Endothelial cell of umbilical vein (primary cell): ENCODE data around the gene SDCCAG8. TPM values are rescaled to one million over a fixed set of nuclear protein-coding genes. Genes with fewer than 3 reads are reported as not detected.

Source experiments
- BruUV-seq: library from RNA; stranded (reverse); fragments of 400-500 nt; replicated peaks from 2 replicates; lab custom pipeline; 2021; lab: Mats Ljungman, UMichigan
- CTCF ChIA-PET: fragments of 300-600, 350-600 bp; sonication (Branson Sonifier 250); formaldehyde crosslinking; loops from one replicate; lab custom pipeline; 2021; ENCODE audit warnings: antibody characterized with exemption, inconsistent platforms; lab: Charles Lee
- POLR2A ChIA-PET: fragments of 300-600, 350-600 bp; sonication (Branson Sonifier 250); formaldehyde crosslinking; loops from one replicate; lab custom pipeline; 2021; ENCODE audit warnings: antibody characterized with exemption, inconsistent platforms; lab: Charles Lee
- DNase-seq: peaks from one replicate; pipeline ENCODE4 v3.0.0-alpha.2; 2011; ENCODE audit warnings: low read depth, low spot score
- FAIRE-seq: peaks from 2 replicates; lab custom pipeline; 2011; peaks lifted over from hg19 to GRCh38; lab: Jason Lieb, UNC
- H2AFZ ChIP-seq: 2 replicates; pipeline ENCODE4 v1.6.0; 2012; ENCODE audit warnings: low read depth, low read length, control low read depth, inconsistent platforms
- H3K27ac ChIP-seq: 2 replicates; pipeline ENCODE4 v1.5.1; 2011; ENCODE audit warnings: low read depth, mild to moderate bottlenecking, control low read depth, low read length, moderate library complexity; ENCODE audit not compliant: insufficient read depth
- H3K27me3 ChIP-seq, 2 experiments: 2 replicates each; pipeline versions ENCODE4 v1.6.0 to v1.6.1; 2011; ENCODE audit warnings: low read length in 2 of 2, mixed read lengths in 1 of 2; ENCODE audit not compliant: control insufficient read depth in 2 of 2, insufficient read depth in 2 of 2
- H3K36me3 ChIP-seq, 2 experiments: 2 replicates in 1 of 2; 3 replicates in 1 of 2; pipeline ENCODE4 v1.5.1; 2011; ENCODE audit warnings: low read length in 2 of 2, mild to moderate bottlenecking in 1 of 2, moderate library complexity in 1 of 2; ENCODE audit not compliant: control insufficient read depth in 2 of 2, insufficient read depth in 2 of 2; ENCODE audit errors: extremely low read depth in 1 of 2
- H3K4me1 ChIP-seq: 3 replicates; pipeline ENCODE4 v1.5.1; 2011; ENCODE audit warnings: mild to moderate bottlenecking, low read length; ENCODE audit not compliant: control insufficient read depth, insufficient read depth; ENCODE audit errors: extremely low read depth
- H3K4me2 ChIP-seq: 2 replicates; pipeline ENCODE4 v1.6.1; 2011; ENCODE audit warnings: low read length, control low read depth, mixed read lengths; ENCODE audit not compliant: insufficient read depth
- H3K4me3 ChIP-seq, 3 experiments: fragments of 200-600 bp in 1 of 3; sonication (generic), shearing (Covaris generic) in 1 of 3; replicated peaks in 1 of 3; 2 replicates each; pipeline ENCODE4 v1.5.1; 2011 to 2016; ENCODE audit warnings: control low read depth in 3 of 3, low read length in 3 of 3, mild to moderate bottlenecking in 2 of 3, inconsistent platforms in 1 of 3, low read depth in 1 of 3, moderate library complexity in 1 of 3; ENCODE audit not compliant: insufficient read depth in 1 of 3
- H3K79me2 ChIP-seq: 2 replicates; pipeline ENCODE4 v1.6.0; 2012; ENCODE audit warnings: low read length, inconsistent platforms; ENCODE audit not compliant: control insufficient read depth, insufficient read depth
- H3K9ac ChIP-seq: replicated peaks from 2 replicates; pipeline ENCODE3; 2011; ENCODE audit warnings: low read length, control low read depth; ENCODE audit not compliant: insufficient read depth; ENCODE audit errors: extremely low read depth
- H3K9me1 ChIP-seq: replicated peaks from 3 replicates; pipeline ENCODE4 v1.6.0; 2011; ENCODE audit warnings: mild to moderate bottlenecking, low read length; ENCODE audit not compliant: control insufficient read depth, insufficient read depth; ENCODE audit errors: extremely low read depth
- H3K9me3 ChIP-seq: replicated peaks from 2 replicates; pipeline ENCODE4 v1.5.1; 2012; ENCODE audit warnings: low read length, inconsistent platforms; ENCODE audit not compliant: control insufficient read depth, insufficient read depth
- H4K20me1 ChIP-seq: replicated peaks from 2 replicates; pipeline ENCODE3; 2011; ENCODE audit warnings: mild to moderate bottlenecking, low read length; ENCODE audit not compliant: control insufficient read depth, insufficient read depth; ENCODE audit errors: extremely low read depth
- CTCF ChIP-seq, 2 donors: IDR thresholded peaks; 1 replicate in 1 of 2; 2 replicates in 1 of 2; pipeline ENCODE4 v1.5.1; 2011; ENCODE audit warnings: low read length in 2 of 2, mild to moderate bottlenecking in 2 of 2, moderate library complexity in 2 of 2, control low read depth in 1 of 2, inconsistent platforms in 1 of 2, low read depth in 1 of 2; ENCODE audit not compliant: insufficient read depth in 1 of 2; ENCODE audit errors: extremely low read depth in 1 of 2
- EZH2 ChIP-seq: IDR thresholded peaks from 2 replicates; pipeline ENCODE4 v1.6.1; 2012; ENCODE audit warnings: borderline replicate concordance, low read depth, mild to moderate bottlenecking, moderate library complexity, low read length, inconsistent platforms; ENCODE audit not compliant: severe bottlenecking
- FOS ChIP-seq: IDR thresholded peaks from 2 replicates; pipeline ENCODE4 v1.6.1; 2011; ENCODE audit warnings: mild to moderate bottlenecking, low read length, moderate library complexity, borderline replicate concordance; ENCODE audit not compliant: insufficient read depth
- GATA2 ChIP-seq: IDR thresholded peaks from 2 replicates; pipeline ENCODE4 v1.7.0; 2011; ENCODE audit warnings: low read depth, mild to moderate bottlenecking, moderate library complexity, mixed read lengths, low read length; ENCODE audit not compliant: insufficient read length, insufficient read depth
- JUN ChIP-seq: IDR thresholded peaks from 2 replicates; pipeline ENCODE4 v1.6.1; 2011; ENCODE audit warnings: borderline replicate concordance, low read depth; ENCODE audit not compliant: insufficient read length, insufficient read depth
- MYC ChIP-seq: IDR thresholded peaks from one replicate; pipeline ENCODE4 v1.6.1; 2011; ENCODE audit warnings: mild to moderate bottlenecking, low read depth, low read length
- POLR2A ChIP-seq: IDR thresholded peaks from 2 replicates; pipeline ENCODE4 v1.6.1; 2012; ENCODE audit warnings: low read depth, mild to moderate bottlenecking, control low read depth, low read length
- POLR2AphosphoS5 ChIP-seq: IDR thresholded peaks from 2 replicates; pipeline ENCODE4 v1.6.1; 2012; ENCODE audit warnings: low read depth, mild to moderate bottlenecking, control low read depth, low read length, moderate library complexity; ENCODE audit not compliant: insufficient read depth
- dilution Hi-C: fragments of 300-500 bp; cut with MboI; formaldehyde crosslinking; loops from one replicate; pipeline ENCODE4 v1.15.0; 2019; ENCODE audit warnings: low sequenced_read_pairs; ENCODE audit not compliant: extremely low pct_ligation_motif_present
- intact Hi-C: fragments of 100-400 bp; cut with micrococcal nuclease; formaldehyde crosslinking; loops from one replicate; pipeline ENCODE4 v1.10.0; 2022
- polyA plus RNA-seq, 4 experiments: library from polyadenylated mRNA; depleted of rRNA in 3 of 4; stranded (reverse) in 3 of 4; unstranded in 1 of 4; fragments of >200 nt; gene quantifications; 2 replicates each; pipeline versions ENCODE4 v1.2.1 to v1.2.3, GENCODE V29; 2011 to 2012; ENCODE audit warnings: missing spikeins in 1 of 4
- total RNA-seq: library from RNA; stranded (reverse); gene quantifications from 2 replicates; pipeline ENCODE4 v1.2.3, GENCODE V29; 2021
- TF ChIP-seq, protein P1 (sequence below): IDR thresholded peaks from 2 replicates; pipeline ENCODE4 v1.6.1; 2011; ENCODE audit not compliant: insufficient read depth, insufficient read length

SDCCAG8 gene
- total and polyA plus RNA-seq, 2 donors (not counting 3 experiments of a cell fraction or from before 2014, with no cell fraction given) = 14.6 to 25.7 TPM

GRCh38 chr1:243514927-243515326, 259.1 kb downstream of the SDCCAG8 start:
- DNase-seq = no peak
- CTCF ChIA-PET = interaction anchor here (0.7 kb wide), 1 partner anchor 234 kb away, joined by 3 read pairs; no protein-coding TSS in a partner anchor
- Histone ChIP-seq H3K9me3 (peaks cover 3% of the 10 kb centered on the region), H3K79me2 (no peaks in the 10 kb centered on the region), H3K36me3 (peaks cover 2 to 6% of the 10 kb centered on the region in 2 experiments), H2AFZ (no peak overlapping the region), H3K9me1 (no peaks in the 10 kb centered on the region), H3K4me1 (no peaks in the 10 kb centered on the region), H3K9ac (no peak overlapping the region), H3K27me3 (no peaks in the 10 kb centered on the region), H3K4me3 (no peak overlapping the region), H3K27ac (no peak overlapping the region), H4K20me1 (no peaks in the 10 kb centered on the region), H3K4me2 (no peak overlapping the region)
- intact Hi-C loops = no loop called here
- FAIRE-seq = no peak
- TF ChIP-seq GATA2 = no peak
- no peak for TF ChIP-seq POLR2AphosphoS5
- no peak for TF ChIP-seq CTCF (IDR thresholded peaks at IDR 0.05; ENCODE audit: extremely low read depth in 1 of 2, insufficient read depth in 1 of 2, low read depth in 1 of 2, low read length in 2 of 2)
- TF ChIP-seq, protein P1, sequence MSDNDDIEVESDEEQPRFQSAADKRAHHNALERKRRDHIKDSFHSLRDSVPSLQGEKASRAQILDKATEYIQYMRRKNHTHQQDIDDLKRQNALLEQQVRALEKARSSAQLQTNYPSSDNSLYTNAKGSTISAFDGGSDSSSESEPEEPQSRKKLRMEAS = no peak
- TF ChIP-seq MYC = no peak
- TF ChIP-seq EZH2 = no peak
- no peak for TF ChIP-seq JUN
- TF ChIP-seq POLR2A = no peak
- TF ChIP-seq FOS = no peak
- no TSS peak for BruUV-seq
- dilution Hi-C loops = no loop called here
- POLR2A ChIA-PET = no interaction called here
